Measurements from ENCODE around the gene PPM1E.

The PPM1E gene

DNA sequence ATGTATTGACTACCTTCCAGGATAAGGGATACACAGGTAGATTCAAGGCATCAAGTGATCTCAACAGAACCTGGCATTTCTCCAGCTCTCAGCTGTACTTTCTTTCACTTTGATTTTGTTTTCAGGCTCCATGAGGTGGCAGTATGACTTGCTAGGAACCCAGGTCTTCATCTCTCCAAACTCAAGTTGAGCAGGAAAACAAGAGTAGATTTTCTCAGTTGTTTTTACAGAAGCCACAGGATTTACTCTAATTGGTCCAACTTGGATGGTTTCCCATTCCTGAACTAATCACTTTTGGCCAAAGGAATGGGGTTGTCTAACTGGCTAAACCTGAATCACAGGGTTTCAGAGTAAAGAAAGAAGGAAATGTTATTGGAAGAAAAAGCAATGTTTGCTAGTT lies 204.4 kb downstream of the PPM1E start:
- DNase-seq: no peak

DNA sequence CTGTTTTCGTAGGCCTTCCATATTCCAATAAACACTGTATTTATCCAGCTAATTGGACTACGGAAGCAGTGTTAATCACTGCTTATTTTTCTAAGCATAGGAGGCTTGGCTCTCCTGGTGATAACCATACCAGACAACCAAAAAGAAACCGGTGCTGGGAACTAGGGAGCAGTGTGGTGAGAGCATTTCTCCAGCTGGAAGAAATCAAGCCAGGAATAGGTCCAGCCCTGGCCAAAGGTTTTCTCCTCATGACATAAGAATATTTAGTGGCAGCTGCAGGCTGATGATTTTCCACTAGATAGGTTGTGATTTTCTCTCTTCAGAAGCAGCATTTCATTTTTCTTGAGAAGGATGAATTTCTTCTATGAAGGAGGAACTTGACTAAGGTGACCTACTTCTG lies 209.6 kb downstream of the PPM1E start:
- no peak for DNase-seq

DNA sequence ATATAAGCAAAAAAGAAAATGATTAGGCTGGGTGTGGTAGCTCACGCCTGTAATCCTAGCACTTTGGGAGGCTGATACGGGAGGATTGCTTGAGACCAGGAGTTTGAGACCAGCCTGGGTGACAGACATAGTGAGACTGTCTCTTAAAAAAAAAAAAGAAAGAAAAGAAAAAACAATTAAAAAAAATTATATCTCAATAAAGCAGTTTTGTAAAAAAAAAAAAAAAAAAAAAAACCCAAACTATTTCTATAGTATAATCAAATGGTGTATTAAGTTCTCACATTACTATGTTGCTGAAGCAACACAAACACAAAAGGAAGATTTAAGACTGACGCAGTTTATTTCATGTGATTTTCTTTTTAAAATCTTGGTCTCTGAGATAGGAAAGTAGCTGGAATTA lies 210.6 kb downstream of the PPM1E start:
- DNase-seq: no peak

DNA sequence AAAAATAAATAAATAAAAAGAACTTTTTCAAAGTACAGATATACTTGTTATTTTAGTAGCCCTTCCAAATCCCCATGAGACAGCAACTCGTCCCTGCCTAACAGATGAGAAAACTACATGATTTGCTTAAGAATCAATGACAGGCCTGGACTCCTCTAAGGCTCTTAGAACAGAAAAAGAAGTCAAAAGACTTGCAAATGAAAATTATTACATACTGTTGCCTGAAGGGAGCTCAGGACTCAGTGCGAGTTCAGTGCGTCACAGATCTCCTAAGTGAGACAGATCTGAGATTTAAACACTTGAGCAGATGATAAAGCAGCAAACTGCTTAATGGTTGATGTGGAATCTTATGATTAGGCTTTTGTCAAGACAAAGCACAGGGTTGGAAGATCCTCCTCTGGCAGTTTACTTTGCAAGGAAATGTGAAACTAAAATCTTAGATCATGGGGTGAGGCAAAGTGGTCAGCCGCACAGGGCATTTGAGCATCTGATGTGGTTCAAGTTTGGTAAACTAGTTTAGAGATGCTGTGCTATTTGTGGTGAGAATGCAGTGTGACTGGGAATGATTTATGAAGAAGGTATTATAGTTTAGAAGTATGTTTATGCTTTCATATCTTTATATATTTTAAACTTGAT lies 212.9 kb downstream of the PPM1E start:
- no peak for DNase-seq

DNA sequence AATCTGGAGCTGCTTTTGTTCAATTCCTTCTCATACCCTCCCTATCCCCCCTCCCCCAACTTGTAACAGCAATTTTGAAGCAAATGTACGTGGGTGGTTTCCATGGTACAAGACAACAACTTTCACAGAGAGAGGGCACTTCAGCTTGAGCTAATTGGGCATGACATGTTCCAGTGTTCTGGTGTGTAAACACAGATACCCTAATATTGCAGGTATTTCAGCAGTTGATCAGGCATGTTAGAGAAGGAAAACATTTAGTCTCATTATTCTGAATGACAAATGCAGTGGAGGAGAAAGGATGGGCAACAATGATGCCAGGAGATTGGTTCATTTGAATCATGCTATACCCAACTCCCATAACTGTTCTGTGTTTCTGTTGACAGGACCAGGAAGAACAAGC lies 213.5 kb downstream of the PPM1E start:
- DNase-seq: no peak

DNA sequence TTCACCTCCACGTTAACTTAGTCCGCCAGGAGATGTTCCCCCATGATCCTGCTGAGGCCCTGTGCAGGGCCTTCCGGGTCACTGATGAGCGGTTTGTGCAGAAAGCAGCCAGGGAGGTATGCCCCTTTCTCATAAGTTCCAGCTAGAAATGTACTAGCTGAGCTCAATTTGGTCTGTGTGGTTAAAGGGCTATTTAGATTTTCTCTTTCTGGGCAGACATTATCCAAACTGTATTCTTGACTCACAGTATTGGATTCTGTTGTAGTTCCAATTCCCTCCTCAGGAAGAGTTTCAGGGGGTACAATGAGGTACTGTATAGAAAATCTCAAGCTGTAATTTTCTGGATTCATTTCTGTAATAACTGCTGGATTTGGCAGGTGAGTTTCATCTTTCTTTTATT lies 214.0 kb downstream of the PPM1E start:
- no peak for DNase-seq

DNA sequence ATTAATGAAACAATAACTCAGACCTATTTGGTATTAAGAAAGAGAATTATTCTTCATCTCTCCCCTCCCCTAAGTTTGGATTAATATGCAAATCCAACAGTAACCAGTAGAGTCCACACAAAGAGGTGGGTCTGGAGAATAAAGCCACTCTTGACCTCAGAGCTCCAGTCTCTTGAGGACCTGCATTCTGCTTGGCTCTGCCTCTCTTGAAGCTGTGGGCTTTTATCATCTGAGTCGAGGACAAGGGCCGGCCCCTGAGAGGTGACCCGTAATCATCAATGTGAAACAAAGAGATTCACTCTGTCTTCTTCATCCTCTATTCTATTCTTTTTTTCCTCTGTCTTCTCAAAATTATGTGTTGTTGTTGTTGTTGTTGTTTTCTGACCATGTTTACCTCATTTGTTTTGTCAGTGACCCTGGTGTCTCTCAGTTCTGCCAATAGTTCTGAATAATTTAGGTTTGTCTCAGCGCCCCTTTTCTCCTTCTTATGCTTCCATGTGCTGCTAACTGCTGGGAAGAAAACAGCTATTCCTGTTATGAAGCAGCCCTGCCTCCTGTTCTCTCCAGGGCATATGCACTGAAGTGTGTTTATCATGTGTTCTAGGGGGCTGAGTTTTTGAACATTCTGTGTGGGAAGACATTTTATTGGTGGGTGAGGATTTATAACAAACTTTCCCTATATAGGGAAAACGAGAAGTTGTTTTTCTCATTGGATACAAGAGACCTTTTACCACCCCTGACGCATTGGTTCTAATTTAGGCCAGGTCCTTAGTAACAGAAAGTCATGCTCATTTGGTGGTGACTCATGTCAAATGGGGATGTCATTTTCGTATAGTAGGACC lies 215.2 kb downstream of the PPM1E start:
- DNase-seq: no peak

DNA sequence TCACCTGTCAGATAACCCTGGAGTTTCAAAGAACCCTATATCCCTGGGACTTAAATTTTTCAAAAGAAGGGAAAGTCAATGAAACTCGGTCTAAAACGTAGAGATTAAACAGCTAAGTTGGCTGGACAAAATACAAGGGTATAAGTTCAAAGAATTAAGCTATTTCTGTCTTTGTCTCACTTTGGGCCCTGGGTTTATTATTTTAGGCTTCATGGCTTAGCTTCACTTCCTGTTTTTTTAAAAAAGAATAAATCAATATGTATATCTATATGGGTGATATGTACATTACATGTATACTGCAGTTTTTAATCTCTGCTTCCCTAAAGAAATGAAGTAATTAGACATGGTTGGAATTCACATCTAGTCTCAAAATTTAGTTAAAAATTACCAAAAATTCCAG lies 218.7 kb downstream of the PPM1E start:
- DNase-seq: no peak

DNA sequence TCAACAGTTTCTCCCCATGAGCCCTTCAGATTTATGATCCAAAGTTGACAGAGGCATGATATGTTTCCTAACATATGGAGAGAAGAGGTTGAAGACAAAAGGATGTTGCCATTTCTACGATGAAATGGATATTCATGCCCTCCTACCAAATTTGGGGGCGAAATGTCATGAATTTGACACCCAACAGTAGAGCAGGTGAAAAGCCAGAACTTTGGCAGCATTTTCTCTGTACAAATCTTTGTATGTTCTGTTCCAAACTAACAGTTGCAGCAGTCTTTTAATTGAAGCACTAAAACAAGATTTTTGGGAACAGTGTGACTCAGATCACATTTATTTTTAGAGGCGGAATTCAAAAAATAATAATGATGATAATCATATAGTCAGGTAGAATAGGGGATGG lies 220.9 kb downstream of the PPM1E start:
- no peak for DNase-seq

DNA sequence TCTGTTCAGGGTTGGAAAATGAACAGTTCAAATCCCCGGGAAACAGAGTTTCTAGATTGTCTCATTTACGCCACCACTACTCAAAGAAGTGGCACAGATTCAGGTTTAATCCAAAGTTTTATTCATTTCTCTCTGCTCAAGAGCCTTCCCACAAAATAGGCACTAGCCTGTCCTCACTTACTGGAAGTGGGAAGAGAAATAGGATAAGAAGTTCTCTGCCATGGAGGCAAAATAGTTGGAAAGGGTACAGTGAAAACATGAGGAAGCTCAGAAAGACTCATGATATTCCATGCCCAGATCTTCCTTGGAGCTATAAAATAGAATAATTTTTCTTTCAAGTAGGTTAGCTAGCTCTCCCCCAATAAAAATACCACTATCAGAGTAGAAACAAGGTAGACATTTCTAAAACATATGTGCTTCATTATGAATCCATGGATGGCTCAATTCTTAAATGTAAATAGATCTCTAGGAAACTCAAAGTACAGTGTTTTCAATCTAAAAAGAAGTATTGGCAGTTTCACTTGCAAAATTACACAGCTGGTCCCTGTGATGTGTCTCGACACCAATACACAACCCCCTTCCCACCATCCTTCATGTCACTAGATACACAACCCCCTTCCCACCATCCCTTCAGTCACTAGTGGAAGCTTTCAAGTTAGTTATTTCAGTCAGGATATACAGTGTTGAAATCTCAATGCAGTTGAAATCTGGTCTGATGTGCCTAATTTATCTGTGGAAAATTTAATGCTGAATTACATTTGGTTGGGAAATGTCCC lies 225.2 kb downstream of the PPM1E start:
- DNase-seq: no peak

DNA sequence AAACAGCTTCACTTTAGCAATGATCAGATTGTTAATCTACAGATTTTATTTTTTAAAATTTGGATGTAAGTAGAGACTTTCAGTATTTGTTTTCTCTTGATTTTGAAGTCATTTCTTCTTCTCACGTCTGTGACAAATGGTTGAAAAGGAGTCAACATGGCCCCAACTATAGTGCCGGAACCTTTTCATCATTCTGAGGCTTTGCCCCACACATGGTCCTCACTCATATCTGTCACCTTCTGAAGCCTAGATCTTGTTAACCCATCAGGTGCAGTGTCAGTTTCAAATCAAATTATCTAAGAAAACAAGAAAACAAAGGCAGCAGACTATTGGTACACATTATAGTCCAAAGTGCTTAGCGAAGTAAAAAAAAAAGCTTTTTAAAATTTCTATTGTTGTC lies 227.0 kb downstream of the PPM1E start:
- DNase-seq: no peak

DNA sequence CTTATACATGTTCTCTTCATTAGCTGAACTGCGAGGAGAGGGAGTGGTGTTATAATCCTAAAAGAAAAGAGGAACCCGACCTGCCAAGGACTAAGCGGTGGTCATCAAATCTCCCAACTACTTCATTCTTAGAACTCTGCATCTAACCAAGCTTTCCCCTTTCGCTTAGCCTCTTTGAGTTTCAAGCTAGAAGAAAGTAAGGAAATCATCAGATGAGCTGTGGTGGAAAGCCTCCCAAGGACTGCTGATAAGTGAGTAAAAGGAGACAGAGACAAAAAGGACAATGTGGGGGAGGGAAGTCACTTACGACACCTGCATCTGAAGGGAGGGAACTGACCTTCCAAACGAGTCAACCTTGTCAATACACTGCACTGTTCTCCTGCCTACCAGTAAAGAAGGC lies 229.7 kb downstream of the PPM1E start:
- DNase-seq: no peak

DNA sequence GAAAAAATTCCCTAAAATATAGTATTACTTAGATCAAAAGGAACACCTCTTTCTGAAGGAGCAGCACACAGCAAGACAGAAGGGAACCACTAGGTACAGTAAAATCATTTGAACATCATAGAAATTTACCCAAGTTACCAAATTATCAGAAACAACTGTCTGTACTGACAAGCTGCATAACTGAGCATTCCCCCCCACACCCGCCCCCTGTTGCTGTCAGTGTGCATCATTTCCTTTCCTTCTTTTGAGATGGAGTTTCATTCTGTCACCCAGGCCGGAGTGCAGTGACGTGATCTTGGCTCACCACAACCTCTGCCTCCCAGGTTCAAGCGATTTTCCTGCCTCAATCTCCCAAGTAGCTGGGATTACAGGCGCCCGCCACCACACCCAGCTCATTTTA lies 230.3 kb downstream of the PPM1E start:
- no peak for DNase-seq

DNA sequence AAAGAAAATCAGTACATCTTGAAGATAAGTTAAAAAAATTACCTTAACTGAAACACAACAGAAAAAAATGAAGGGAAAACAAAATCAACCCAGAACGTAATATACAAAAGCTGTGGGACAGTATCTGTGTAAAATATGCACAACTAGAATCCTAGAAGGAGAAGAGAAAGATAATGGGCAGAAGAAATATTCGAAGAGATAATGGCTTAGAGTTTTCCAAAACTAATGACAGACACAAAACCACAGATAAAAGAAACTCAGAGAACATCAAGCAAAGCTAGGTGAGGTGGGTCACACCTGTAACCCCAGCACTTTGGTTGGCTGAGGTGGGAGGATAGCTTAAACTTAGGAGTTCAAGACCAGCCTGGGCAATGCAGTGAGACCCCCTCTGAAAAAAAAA lies 234.0 kb downstream of the PPM1E start:
- DNase-seq: no peak

DNA sequence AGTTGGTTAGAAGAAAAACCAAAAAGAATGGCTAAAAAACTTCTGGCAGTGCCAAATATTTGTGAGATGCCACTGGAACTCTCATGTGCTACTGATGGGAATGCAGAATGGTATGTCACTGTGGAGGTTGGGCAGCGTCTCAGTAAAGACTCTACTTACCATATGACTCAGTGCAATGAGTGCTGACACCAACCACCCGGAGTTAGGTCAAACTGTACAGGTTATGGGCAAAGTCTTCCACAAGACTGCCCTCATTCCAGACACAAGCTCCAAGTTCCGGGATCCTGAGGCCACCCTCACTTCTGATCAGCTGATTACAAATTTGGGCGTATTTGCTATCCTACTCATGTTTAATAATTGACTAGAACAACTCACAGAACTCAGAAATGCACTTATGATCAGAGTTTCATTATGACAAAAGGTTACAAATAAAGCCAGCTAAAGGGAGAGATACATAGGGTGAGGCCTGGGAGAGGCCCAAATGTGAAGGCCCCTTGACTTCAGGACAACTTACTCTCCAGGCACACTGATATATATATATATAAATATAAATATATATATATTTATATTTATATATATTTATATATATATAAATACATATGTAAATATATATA lies 236.2 kb downstream of the PPM1E start:
- DNase-seq: no peak

DNA sequence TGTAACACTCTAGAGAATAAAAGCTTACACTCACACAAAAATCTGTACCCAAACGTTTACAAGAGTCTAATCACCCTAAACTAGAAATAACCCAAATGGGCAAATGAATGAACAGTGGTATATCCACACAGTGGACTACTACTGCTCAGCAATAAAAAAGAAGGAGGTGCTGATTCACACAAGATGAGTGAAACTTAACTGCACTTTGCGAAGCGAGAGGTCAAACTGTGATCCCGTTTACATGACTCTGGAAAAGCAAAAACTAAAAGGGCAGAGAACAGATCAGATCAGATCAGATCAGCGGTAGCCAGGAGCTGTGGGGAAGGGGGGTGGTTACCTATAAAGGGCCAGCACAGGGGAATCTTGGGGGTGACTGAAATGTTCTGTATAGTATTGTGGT lies 237.7 kb downstream of the PPM1E start:
- no peak for DNase-seq

DNA sequence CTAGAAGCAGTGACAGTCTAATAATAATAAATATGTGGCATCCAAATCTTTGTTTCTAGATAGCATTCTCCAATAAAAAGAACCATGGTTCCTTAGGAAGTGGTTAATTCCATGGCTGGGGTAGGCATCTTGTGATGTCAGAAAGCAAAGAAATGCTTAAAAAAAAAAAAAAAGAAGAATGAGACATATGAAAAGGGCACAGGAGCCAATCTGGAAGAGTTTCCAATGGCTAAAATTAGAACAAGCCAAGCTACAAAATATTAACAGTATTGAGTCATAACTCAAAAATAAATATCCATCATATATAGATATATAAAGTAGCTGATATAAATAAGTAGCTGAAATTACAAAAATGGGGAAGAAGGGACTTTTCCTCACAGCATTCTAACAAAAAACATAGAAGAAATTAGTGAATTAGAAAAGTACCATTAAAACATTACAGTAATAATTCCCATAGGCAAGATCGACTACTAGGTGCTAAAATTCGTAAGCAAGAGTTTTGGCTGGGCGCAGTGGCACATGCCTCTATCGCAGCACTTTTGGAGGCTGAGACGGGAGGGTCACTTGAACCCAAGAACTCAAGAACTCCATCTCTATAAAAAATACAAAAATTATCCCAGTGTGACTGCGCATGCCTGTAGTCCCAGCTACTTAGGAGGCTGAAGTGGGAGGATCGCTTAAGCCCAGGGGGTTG lies 239.7 kb downstream of the PPM1E start:
- DNase-seq: no peak

DNA sequence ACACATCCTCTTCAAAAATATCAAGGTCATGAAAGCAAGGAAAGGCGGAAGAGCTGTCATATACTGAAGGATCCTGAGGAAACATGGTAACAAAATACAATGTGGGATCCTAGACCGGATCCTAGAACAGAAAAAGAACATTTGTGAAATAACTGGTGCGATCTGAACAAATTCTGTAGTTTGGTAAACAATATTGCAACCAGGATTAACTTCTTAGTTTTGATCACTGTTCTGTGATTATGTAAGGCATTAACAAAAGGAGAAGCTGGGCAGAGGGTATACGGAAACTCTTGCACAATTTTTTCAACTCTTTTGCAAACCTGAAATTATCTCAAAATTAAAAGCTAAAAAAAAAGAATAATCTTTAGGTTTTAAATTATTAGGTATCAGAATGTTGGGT lies 241.3 kb downstream of the PPM1E start:
- peak; percentile 66 for DNase-seq

DNA sequence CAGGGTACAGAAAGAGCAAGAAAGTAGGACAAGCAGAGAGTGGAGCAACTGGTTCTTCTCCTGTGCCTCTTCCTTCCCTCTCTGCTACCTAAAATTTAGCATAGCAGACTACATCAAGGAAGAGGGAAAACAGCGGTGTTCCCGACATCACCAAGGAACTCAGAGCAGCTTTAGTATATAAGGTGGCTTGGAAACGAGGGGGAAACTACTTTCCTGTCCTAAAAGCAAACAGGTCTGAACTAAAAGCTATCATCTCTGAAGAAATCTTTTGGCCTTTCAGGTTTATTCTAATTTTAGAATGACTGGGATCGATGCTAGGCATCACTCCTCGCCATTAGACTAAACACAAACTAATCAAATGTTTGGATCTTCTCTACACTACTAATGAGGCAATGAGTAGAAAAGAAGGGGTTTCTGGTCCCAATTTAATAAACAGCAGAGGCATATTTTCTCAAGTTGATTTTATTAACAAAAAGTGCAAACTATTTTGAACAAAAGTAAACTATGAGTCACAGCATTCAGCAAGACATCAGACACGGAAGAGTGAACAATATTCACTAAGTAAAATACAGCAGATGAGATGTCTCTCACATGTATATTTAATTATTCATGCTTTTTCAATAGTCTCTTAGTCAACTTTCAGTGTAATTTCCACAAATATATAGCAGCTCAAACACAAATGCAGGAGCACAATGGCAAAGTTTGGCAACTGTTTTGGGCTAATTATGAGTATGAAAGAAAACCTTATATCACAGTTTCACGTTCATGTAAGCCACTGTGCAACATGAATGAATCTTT lies 242.3 kb downstream of the PPM1E start:
- DNase-seq: no peak

DNA sequence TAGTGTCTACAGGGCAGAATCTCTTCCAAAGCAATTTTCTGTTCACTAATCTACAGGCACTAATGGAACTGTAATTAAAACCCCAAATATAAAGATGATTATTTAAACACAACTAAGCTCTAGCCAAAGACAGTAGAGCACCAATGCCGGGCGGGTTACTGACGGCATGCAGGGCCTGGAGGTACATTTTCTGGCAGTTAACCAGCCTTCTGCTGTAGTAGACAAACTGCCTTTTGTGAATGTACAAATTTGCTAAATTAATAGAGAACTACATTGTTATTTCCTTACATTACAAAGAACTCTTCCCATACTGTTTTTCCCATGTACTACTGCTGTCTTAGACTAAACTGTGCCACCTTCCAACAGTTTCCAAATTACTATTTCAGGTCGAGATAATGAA lies 243.2 kb downstream of the PPM1E start:
- DNase-seq: no peak

DNA sequence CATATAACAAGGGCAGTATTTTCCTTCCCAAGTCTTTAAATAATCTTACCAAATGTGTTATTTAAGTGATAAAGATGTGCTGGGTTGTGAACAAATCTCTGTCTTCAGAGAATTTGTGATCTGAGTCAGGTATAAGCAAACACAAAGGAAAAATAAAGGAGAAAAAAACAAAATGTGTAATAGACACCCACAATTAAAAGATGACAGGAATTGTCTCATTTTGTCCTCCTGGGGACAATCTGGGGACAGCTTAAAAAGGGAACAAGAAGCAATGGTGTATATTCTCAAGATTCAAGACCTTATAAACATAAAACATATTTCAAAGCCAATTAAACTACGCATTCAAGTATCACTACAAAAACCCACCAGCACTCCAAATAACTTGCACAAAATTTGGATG lies 243.8 kb downstream of the PPM1E start:
- no peak for DNase-seq

DNA sequence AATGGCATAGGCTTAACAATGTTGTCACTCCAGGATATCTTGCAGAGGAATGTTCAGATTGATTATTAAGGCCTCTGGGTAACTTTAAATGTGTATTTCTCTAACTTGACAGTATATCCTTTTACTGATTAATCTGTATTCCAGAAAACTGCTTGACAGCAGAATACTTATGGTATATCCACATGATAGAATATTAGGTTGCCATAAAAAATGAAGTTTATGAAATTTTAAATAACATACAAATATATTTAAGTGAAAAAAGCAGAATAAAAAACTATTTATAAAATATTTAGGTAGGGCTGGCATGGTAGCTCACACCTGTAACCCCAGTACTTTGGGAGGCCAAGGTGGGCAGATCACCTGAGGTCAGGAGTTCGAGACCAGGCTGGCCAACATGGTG lies 244.4 kb downstream of the PPM1E start:
- DNase-seq: no peak
